HG02763 (cell line): Measurements from ENCODE around the gene ENO1.

ENCODE experiments used
- ATAC-seq: cut with Tn5 transposase; IDR thresholded peaks from one replicate; pipeline ENCODE4 v1.9.1; 2021; ENCODE audit warnings: mild to moderate bottlenecking, moderate library complexity; ENCODE audit not compliant: unreplicated experiment

Gene ENO1

DNA sequence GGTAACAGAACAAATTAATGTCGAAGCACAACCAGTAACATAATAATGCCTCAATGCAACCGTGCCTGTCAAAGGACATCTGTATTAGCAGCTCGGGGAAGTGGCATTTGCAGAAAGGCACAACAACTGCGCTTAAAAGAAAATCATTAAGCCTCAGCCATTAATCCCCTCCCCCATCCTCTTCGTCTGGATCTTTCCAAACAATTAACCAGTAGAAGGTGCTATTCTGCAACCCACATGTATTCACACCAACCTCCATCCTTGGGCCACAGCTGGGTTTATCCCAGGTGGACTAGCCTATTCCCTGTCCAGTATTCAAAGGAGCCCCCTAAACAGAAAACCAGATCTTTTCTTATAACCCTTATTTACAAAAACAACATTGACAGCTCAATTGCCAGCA lies 63.6 kb downstream of the ENO1 start:
- ATAC-seq: no peak

DNA sequence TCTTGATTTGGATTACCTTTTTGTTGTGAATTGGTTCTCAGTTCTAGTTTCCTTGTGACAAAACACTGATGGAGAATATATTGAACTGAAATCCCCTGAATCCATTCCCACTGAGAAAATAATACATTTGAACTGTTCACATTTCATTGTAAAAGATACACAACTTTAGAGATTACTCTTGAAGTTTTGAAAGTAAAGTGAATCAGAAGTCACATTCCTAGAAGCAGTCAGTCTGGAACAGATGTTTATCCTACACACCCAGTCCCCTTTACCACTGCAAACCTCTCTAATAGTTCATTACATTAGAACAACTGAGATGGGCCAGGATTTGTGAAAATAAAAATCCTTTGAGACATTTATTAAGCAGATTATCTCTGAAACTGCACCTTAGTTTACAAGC lies 64.5 kb downstream of the ENO1 start:
- ATAC-seq: no peak

DNA sequence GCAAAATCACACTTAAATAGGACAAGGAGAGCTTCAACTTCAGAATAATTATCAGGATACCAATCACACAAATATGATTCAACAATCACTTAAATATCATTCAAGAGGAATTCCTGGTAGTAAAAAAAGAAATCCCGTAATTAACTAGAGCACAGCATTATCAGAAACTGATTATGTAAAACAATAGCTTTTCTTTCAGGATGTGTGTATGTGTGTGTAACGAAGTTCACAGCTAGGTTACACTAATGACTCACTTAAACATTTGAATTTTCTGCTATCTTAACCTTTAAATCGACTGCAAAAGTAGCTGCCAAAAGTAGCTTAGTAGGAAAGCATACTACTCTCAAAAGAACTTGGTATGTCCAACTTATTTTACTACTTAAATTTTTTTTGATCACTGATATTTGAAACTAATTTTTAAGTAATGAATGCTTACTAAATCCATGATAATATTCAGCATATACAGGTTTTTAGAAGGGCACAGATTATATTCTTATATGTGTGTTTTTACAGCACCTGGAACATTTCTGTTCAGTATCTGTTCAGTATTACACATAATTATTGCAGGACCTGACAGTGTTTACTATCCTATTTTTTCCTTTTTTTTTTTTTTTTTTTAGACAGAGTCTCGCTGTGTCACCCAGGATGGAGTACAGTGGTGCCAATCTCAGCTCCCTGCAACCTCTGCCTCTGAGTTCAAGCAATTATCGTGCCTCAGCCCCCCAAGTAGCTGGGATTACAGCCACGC lies 65.3 kb downstream of the ENO1 start:
- no peak for ATAC-seq

DNA sequence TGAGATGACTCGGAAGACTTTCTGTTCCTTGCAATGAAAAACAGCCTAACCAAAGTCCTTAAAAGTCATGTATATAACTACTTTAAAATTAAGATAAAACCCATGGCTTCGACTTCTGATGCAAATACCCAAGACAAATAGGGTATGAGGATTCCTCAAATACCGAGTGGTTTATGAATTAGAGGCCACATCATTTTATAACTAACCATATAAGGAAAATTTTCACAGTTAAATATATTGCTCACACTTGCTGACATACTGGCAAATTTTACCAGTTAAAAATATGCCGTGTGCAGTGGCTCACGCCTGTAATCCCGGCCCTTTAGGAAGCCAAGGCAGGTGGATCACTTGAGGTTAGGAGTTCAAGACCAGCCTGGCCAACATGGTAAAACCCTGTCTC lies 66.4 kb downstream of the ENO1 start:
- no peak for ATAC-seq
